HepG2 (cell line): ENCODE results near the gene DPP6. TPM values are rescaled to one million over a fixed set of nuclear protein-coding genes. Genes with fewer than 3 reads are reported as not detected.

Source experiments
- ATAC-seq: fragments of 200-7000 bp; cut with Tn5 transposase; 3 replicates; pipeline ENCODE4 v1.9.1; 2020; ENCODE audit warnings: mild to moderate bottlenecking, moderate library complexity
- BruUV-seq: library from RNA; stranded (reverse); fragments of 400-500 nt; replicated peaks from 2 replicates; lab custom pipeline; 2021; lab: Mats Ljungman, UMichigan
- CTCF ChIA-PET: fragments of 300-600 bp; formaldehyde crosslinking; extraction: SDS; loops from one replicate; lab custom pipeline; 2021; ENCODE audit warnings: low total read pairs, inconsistent platforms, low intra/inter-chr PET ratio; lab: Yijun Ruan, JAX
- POLR2A ChIA-PET: fragments of 350-600 bp; sonication (Branson Sonifier 250); formaldehyde crosslinking; loops from one replicate; lab custom pipeline; 2020; ENCODE audit warnings: antibody characterized with exemption, inconsistent platforms; lab: Yijun Ruan, JAX
- DNase-seq: peaks from one replicate; pipeline ENCODE4 v3.0.0-alpha.2; 2015; ENCODE audit warnings: low spot score
- FAIRE-seq: peaks from 3 replicates; lab custom pipeline; 2011; peaks lifted over from hg19 to GRCh38; lab: Jason Lieb, UNC
- H2AFZ ChIP-seq: one replicate; pipeline ENCODE4 v1.6.1; 2011; ENCODE audit warnings: low read length, inconsistent platforms
- H3K27ac ChIP-seq: fragments of 300-600 bp; 3 replicates; pipeline ENCODE4 v1.8.0; 2011; ENCODE audit warnings: mixed run types, mild to moderate bottlenecking, mixed read lengths, low read length, inconsistent platforms; ENCODE audit not compliant: insufficient read depth; ENCODE audit errors: extremely low read length
- H3K27me3 ChIP-seq, 2 experiments: fragments of 200-600 bp in 1 of 2; 2 replicates in 1 of 2; 3 replicates in 1 of 2; pipeline versions ENCODE4 v1.6.0 to v1.8.0; 2011; ENCODE audit warnings: low read length in 2 of 2, mild to moderate bottlenecking in 2 of 2, moderate library complexity in 2 of 2, inconsistent platforms in 1 of 2; ENCODE audit not compliant: insufficient read depth in 2 of 2, control insufficient read depth in 1 of 2
- H3K36me3 ChIP-seq, 2 experiments: fragments of 200-600 bp in 1 of 2; replicated peaks in 1 of 2; 2 replicates in 1 of 2; 3 replicates in 1 of 2; pipeline versions ENCODE4 v1.5.1 to v1.8.0; 2011; ENCODE audit warnings: low read length in 2 of 2, inconsistent platforms in 1 of 2; ENCODE audit not compliant: insufficient read depth in 2 of 2, control insufficient read depth in 1 of 2
- H3K4me1 ChIP-seq: 2 replicates; pipeline ENCODE4 v1.5.1; 2012; ENCODE audit warnings: low read length, inconsistent platforms; ENCODE audit not compliant: insufficient read depth
- H3K4me2 ChIP-seq: 2 replicates; pipeline ENCODE4 v1.6.0; 2011; ENCODE audit warnings: low read depth, low read length, inconsistent platforms
- H3K4me3 ChIP-seq, 3 experiments: fragments of 200-600 bp in 1 of 3; sonication (generic), shearing (Covaris generic) in 1 of 3; replicated peaks in 1 of 3; 2 replicates each; pipeline ENCODE4 v1.5.1; 2011 to 2016; ENCODE audit warnings: low read length in 3 of 3, inconsistent platforms in 2 of 3, low read depth in 2 of 3, mild to moderate bottlenecking in 2 of 3, control low read depth in 1 of 3, mixed read lengths in 1 of 3; ENCODE audit not compliant: insufficient read depth in 1 of 3
- H3K79me2 ChIP-seq: one replicate; pipeline ENCODE4 v1.6.1; 2011; ENCODE audit warnings: low read length, inconsistent platforms; ENCODE audit not compliant: insufficient read depth
- H3K9ac ChIP-seq: 2 replicates; pipeline ENCODE4 v1.6.0; 2011; ENCODE audit warnings: mild to moderate bottlenecking, low read depth, low read length, inconsistent platforms; ENCODE audit not compliant: insufficient read depth
- H3K9me3 ChIP-seq: 2 replicates; pipeline ENCODE4 v1.5.1; 2012; ENCODE audit warnings: mild to moderate bottlenecking, low read length
- H4K20me1 ChIP-seq: 2 replicates; pipeline ENCODE4 v1.6.0; 2011; ENCODE audit warnings: inconsistent platforms, mild to moderate bottlenecking, low read length, moderate library complexity; ENCODE audit not compliant: insufficient read depth
- GATA4 ChIP-seq: sonication (generic); IDR thresholded peaks from 2 replicates; pipeline ENCODE4 v1.6.1; 2016; ENCODE audit warnings: antibody characterized with exemption, low read depth, borderline replicate concordance
- HIVEP1 ChIP-seq: sonication (generic); formaldehyde crosslinking; IDR thresholded peaks from 2 replicates; pipeline ENCODE4 v1.4.0; 2020; ENCODE audit warnings: mild to moderate bottlenecking, missing genetic modification reagents
- ISX ChIP-seq: sonication (generic); formaldehyde crosslinking; conservative IDR thresholded peaks from 2 replicates; pipeline ENCODE4 v1.5.0; 2020; ENCODE audit warnings: missing genetic modification reagents
- LRRFIP1 ChIP-seq: sonication (generic); formaldehyde crosslinking; conservative IDR thresholded peaks from 2 replicates; pipeline ENCODE4 v1.4.0; 2020; ENCODE audit warnings: missing genetic modification reagents
- MTA1 ChIP-seq: sonication (generic); formaldehyde crosslinking; IDR thresholded peaks from 2 replicates; pipeline ENCODE4 v1.4.0; 2020; ENCODE audit warnings: missing genetic modification reagents, mild to moderate bottlenecking, borderline replicate concordance
- RFX1 ChIP-seq: fragments of 450-650 bp; IDR thresholded peaks from 2 replicates; pipeline ENCODE4 v1.6.1; 2017
- THAP9 ChIP-seq: sonication (generic); formaldehyde crosslinking; IDR thresholded peaks from 2 replicates; pipeline ENCODE4; 2020; ENCODE audit warnings: missing genetic modification reagents, mild to moderate bottlenecking, borderline replicate concordance
- ZFP41 ChIP-seq: sonication (generic); formaldehyde crosslinking; IDR thresholded peaks from 2 replicates; pipeline ENCODE4 v1.4.0; 2020; ENCODE audit warnings: mild to moderate bottlenecking, missing genetic modification reagents, borderline replicate concordance
- WGBS: methylation state at CpG from one replicate; pipeline ENCODE4 v1.1.6; 2017; ENCODE audit warnings: low lambda C conversion rate; 5-methylcytosine and 5-hydroxymethylcytosine counted together
- in situ Hi-C: cut with HindIII; loops from 2 replicates; pipeline ENCODE4 v1.10.0; 2017; ENCODE audit warnings: low pct_unique_long_range_greater_than_20kb; ENCODE audit not compliant: extremely low pct_ligation_motif_present
- intact Hi-C: fragments of 100-400 bp; cut with micrococcal nuclease; formaldehyde crosslinking; loops from one replicate; pipeline ENCODE4 v1.10.0; 2022; ENCODE audit not compliant: unreplicated experiment
- polyA plus RNA-seq, 8 experiments: library from polyadenylated mRNA; depleted of rRNA in 3 of 8; stranded (reverse) in 7 of 8; unstranded in 1 of 8; fragments of >200 nt; fragmentation: Illumina TruSeq in 4 of 8; extraction: Trizol in 4 of 8; gene quantifications; 2 replicates each; pipeline versions ENCODE4 v1.2.1 to v1.2.3, GENCODE V29; 2011 to 2016; ENCODE audit warnings: low read depth in 4 of 8, missing spikeins in 1 of 8, mixed read lengths in 1 of 8; ENCODE audit not compliant: insufficient read depth in 1 of 8
- total RNA-seq, 5 experiments: library from RNA; depleted of rRNA; stranded (reverse); fragments of >200 nt; fragmentation: Illumina TruSeq; extraction: Trizol; gene quantifications; 2 replicates each; pipeline ENCODE4 v1.2.3, GENCODE V29; 2016; ENCODE audit warnings: low read depth in 1 of 5
- TF ChIP-seq, protein P1 (sequence below): sonication (generic); formaldehyde crosslinking; IDR thresholded peaks from 2 replicates; pipeline ENCODE4 v1.4.0; 2020; ENCODE audit warnings: missing genetic modification reagents
- TF ChIP-seq, protein P2 (sequence below): sonication (generic); formaldehyde crosslinking; IDR thresholded peaks from 2 replicates; pipeline ENCODE4 v1.5.1; 2020; ENCODE audit warnings: missing genetic modification reagents, mild to moderate bottlenecking, borderline replicate concordance

DPP6 gene
- total and polyA plus RNA-seq, 2 of the 13 experiments (the other 11 are each of a cell fraction or from before 2014, with no cell fraction given), result not detected

DNA sequence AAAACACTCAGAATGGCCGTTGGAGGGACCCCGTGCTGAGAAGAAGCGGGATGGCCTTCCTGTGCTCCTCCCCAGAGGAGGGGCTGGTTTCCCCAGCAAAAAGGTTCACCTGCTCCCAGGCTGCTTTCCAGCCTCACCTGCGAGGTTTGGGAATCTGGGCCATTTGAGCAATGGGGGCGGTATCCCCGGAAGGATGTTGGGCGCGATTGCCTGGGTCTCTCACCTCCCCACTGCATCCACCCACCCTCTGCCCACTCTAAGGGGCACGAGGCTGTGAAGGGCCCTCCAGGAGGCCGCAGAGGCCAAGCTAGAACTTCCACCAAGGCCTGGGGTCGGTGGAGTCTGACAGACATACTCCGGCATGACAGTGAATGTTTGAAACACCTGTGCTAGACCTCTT is 803.2 kb downstream of the DPP6 start:
- Histone ChIP-seq H3K79me2 (no peaks in the 10 kb centered on the region), H3K27me3 (peaks cover 4 to 28% of the 10 kb centered on the region in 2 experiments; a peak in 3 of 5 replicates), H3K27ac (no peak overlapping the region), H3K4me2 (no peak overlapping the region), H3K36me3 (no peaks in the 10 kb centered on the region), H3K9me3 (peaks cover 6% of the 10 kb centered on the region; the same call in 1 of the 2 replicates), H3K4me1 (no peaks in the 10 kb centered on the region), H4K20me1 (no peaks in the 10 kb centered on the region; the same call in 1 of the 2 replicates), H3K4me3 (no peak overlapping the region), H2AFZ (no peak overlapping the region), H3K9ac (no peak overlapping the region)
- 50% methylated on average over 11 of the region's 12 CpGs for whole genome bisulfite sequencing
- intact Hi-C loops, result no loop called here
- BruUV-seq, result no TSS peak
- FAIRE-seq (no peak), ATAC-seq (no peak), DNase-seq (no peak)
- in situ Hi-C loops, result no loop called here
- ChIA-PET POLR2A (no interaction called here), CTCF (no interaction called here)
- TF ChIP-seq MTA1 (CRISPR knock-in tag) (no peak), ZFP41 (no peak), LRRFIP1 (CRISPR knock-in tag) (no peak), ISX (CRISPR knock-in tag) (no peak), RFX1 (no peak), THAP9 (no peak), GATA4 (no peak), HIVEP1 (CRISPR knock-in tag) (no peak)
- TF ChIP-seq, protein P1, sequence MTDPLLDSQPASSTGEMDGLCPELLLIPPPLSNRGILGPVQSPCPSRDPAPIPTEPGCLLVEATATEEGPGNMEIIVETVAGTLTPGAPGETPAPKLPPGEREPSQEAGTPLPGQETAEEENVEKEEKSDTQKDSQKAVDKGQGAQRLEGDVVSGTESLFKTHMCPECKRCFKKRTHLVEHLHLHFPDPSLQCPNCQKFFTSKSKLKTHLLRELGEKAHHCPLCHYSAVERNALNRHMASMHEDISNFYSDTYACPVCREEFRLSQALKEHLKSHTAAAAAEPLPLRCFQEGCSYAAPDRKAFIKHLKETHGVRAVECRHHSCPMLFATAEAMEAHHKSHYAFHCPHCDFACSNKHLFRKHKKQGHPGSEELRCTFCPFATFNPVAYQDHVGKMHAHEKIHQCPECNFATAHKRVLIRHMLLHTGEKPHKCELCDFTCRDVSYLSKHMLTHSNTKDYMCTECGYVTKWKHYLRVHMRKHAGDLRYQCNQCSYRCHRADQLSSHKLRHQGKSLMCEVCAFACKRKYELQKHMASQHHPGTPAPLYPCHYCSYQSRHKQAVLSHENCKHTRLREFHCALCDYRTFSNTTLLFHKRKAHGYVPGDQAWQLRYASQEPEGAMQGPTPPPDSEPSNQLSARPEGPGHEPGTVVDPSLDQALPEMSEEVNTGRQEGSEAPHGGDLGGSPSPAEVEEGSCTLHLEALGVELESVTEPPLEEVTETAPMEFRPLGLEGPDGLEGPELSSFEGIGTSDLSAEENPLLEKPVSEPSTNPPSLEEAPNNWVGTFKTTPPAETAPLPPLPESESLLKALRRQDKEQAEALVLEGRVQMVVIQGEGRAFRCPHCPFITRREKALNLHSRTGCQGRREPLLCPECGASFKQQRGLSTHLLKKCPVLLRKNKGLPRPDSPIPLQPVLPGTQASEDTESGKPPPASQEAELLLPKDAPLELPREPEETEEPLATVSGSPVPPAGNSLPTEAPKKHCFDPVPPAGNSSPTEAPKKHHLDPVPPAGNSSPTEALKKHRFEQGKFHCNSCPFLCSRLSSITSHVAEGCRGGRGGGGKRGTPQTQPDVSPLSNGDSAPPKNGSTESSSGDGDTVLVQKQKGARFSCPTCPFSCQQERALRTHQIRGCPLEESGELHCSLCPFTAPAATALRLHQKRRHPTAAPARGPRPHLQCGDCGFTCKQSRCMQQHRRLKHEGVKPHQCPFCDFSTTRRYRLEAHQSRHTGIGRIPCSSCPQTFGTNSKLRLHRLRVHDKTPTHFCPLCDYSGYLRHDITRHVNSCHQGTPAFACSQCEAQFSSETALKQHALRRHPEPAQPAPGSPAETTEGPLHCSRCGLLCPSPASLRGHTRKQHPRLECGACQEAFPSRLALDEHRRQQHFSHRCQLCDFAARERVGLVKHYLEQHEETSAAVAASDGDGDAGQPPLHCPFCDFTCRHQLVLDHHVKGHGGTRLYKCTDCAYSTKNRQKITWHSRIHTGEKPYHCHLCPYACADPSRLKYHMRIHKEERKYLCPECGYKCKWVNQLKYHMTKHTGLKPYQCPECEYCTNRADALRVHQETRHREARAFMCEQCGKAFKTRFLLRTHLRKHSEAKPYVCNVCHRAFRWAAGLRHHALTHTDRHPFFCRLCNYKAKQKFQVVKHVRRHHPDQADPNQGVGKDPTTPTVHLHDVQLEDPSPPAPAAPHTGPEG (CRISPR knock-in tag), result no peak
- TF ChIP-seq, protein P2, sequence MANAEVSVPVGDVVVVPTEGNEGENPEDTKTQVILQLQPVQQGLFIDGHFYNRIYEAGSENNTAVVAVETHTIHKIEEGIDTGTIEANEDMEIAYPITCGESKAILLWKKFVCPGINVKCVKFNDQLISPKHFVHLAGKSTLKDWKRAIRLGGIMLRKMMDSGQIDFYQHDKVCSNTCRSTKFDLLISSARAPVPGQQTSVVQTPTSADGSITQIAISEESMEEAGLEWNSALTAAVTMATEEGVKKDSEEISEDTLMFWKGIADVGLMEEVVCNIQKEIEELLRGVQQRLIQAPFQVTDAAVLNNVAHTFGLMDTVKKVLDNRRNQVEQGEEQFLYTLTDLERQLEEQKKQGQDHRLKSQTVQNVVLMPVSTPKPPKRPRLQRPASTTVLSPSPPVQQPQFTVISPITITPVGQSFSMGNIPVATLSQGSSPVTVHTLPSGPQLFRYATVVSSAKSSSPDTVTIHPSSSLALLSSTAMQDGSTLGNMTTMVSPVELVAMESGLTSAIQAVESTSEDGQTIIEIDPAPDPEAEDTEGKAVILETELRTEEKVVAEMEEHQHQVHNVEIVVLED (CRISPR knock-in tag), result no peak
